Upper lobe of left lung (tissue), 6 donors: ENCODE results near the gene DPP10. TPM values are rescaled to one million over a fixed set of nuclear protein-coding genes. Genes with fewer than 3 reads are reported as not detected.

ENCODE experiments used
- ATAC-seq, 2 donors: fragments of 200-7000 bp; cut with Tn5 transposase; one replicate each; pipeline ENCODE4 v1.9.1; 2022; ENCODE audit warnings: mild to moderate bottlenecking in 2 of 2, moderate library complexity in 2 of 2; ENCODE audit not compliant: low FRiP score in 2 of 2
- DNase-seq, 2 donors: peaks; one replicate each; pipeline ENCODE4 v3.0.0-alpha.2; 2019 to 2020
- H3K27ac ChIP-seq, 4 donors: fragments of 200-600 bp; sonication (generic); one replicate each; pipeline ENCODE4 v1.5.1; 2016 to 2019
- H3K27me3 ChIP-seq, 4 donors: fragments of 200-600 bp; sonication (generic); one replicate each; pipeline ENCODE4 v1.5.1; 2017 to 2019
- H3K36me3 ChIP-seq, 4 donors: fragments of 200-600 bp; sonication (generic); one replicate each; pipeline ENCODE4 v1.5.1; 2016 to 2019
- H3K4me1 ChIP-seq, 4 donors: fragments of 200-600 bp; sonication (generic); one replicate each; pipeline ENCODE4 v1.5.1; 2018 to 2019
- H3K4me3 ChIP-seq, 4 donors: fragments of 200-600 bp; sonication (generic); one replicate each; pipeline ENCODE4 v1.5.1; 2017 to 2019; ENCODE audit warnings: mild to moderate bottlenecking in 2 of 4, moderate library complexity in 1 of 4
- H3K9me3 ChIP-seq, 4 donors: fragments of 200-600 bp; sonication (generic); one replicate each; pipeline ENCODE4 v1.5.1; 2018 to 2019
- EP300 ChIP-seq, 4 donors: sonication (generic); formaldehyde crosslinking; IDR thresholded peaks; one replicate each; pipeline ENCODE4 v1.5.1; 2017; ENCODE audit warnings: antibody characterized with exemption in 4 of 4, control low read depth in 2 of 4
- POLR2A ChIP-seq, 4 donors: fragments of 450-650 bp; IDR thresholded peaks; one replicate each; pipeline ENCODE4 v1.5.1; 2016 to 2017; ENCODE audit warnings: antibody characterized with exemption in 4 of 4, mild to moderate bottlenecking in 2 of 4
- POLR2AphosphoS5 ChIP-seq, 2 donors: sonication (generic); formaldehyde crosslinking; IDR thresholded peaks; one replicate each; pipeline ENCODE4 v1.5.1; 2017; ENCODE audit warnings: antibody characterized with exemption in 2 of 2
- WGBS, 2 donors: methylation state at CpG; one replicate each; pipeline ENCODE4 v1.1.5; 2017 to 2018; 5-methylcytosine and 5-hydroxymethylcytosine counted together
- total RNA-seq, 6 donors: library from RNA; depleted of rRNA in 4 of 6; stranded (reverse); fragments of >200 nt in 4 of 6; gene quantifications; one replicate each; pipeline versions ENCODE4 v1.1.0 to v1.2.1, GENCODE V29; 2016 to 2021
- TF ChIP-seq, protein P1 (sequence below), 6 experiments: fragments of 450-650 bp in 4 of 6; fragments of 200-600 bp in 2 of 6; sonication (generic) in 2 of 6; IDR thresholded peaks; one replicate each; pipeline ENCODE4 v1.5.1; 2016 to 2019; ENCODE audit warnings: antibody characterized with exemption in 6 of 6
- donor health status: DM: no; HTN: no; CAD: no; lungs with moderate emphysema.
- donor health status: DM: no; HTN: yes; CAD: no; lungs with severe emphysema.

DPP10 gene
- total RNA-seq, 6 donors from 2014 or later: 0.46 to 1.7 (median 0.77) TPM; not detected in 2

DNA sequence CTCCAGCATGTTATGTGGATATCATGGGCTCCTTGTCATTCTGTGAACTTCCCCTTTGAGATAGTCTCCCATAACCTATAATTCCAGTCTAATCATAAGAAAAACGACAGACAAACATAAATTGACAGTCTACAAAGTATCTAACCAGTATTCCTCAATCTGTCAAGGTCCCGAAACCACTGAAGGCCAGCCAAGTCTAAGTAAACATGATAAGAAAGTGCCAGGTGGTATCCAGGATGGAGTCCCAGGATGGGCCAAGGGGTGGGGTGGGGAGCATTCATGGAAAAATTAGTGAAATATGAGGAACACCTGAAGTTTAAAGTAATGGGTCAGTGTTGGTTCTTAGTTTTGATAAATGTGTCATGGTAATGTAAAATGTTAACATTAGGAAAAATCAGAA lies 355.5 kb downstream of the DPP10 start:
- ATAC-seq (no peak), DNase-seq (no peak)
- no peaks in the 10 kb centered on the region for H3K36me3 ChIP-seq
- no peak overlapping the region for H3K27ac ChIP-seq
- TF ChIP-seq, protein P1, sequence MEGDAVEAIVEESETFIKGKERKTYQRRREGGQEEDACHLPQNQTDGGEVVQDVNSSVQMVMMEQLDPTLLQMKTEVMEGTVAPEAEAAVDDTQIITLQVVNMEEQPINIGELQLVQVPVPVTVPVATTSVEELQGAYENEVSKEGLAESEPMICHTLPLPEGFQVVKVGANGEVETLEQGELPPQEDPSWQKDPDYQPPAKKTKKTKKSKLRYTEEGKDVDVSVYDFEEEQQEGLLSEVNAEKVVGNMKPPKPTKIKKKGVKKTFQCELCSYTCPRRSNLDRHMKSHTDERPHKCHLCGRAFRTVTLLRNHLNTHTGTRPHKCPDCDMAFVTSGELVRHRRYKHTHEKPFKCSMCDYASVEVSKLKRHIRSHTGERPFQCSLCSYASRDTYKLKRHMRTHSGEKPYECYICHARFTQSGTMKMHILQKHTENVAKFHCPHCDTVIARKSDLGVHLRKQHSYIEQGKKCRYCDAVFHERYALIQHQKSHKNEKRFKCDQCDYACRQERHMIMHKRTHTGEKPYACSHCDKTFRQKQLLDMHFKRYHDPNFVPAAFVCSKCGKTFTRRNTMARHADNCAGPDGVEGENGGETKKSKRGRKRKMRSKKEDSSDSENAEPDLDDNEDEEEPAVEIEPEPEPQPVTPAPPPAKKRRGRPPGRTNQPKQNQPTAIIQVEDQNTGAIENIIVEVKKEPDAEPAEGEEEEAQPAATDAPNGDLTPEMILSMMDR (IDR thresholded peaks at IDR 0.05): no peak
- TF ChIP-seq EP300 (IDR thresholded peaks at IDR 0.05) (no peak), POLR2A (IDR thresholded peaks at IDR 0.05) (no peak), POLR2AphosphoS5 (IDR thresholded peaks at IDR 0.05) (no peak)
- 53 to 57% methylated on average over 2 of the region's 2 CpGs for WGBS, 2 donors
- H3K4me3 ChIP-seq: no peak overlapping the region
- H3K27me3 ChIP-seq: no peaks in the 10 kb centered on the region
- no peaks in the 10 kb centered on the region for H3K9me3 ChIP-seq
- no peaks in the 10 kb centered on the region for H3K4me1 ChIP-seq

DNA sequence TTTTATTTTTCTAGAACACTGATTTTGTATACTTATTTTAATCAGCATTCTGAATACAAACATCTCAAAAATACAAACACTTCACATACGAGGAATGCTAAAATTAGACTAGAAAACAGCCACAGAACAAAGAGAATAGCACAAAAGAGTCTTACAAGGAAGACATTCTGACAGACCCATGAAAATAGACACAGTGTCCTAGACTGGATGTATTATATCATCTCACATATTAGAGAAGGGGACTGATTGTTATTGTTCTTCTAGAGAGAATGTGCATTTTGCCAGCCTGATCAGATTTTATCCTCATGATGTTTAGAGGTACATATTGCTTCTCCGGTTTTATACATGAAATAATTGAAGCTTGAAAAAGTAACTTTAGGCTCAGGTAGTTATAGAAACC lies 357.9 kb downstream of the DPP10 start:
- 70 to 81% methylated on average over 2 of the region's 2 CpGs for WGBS, 2 donors

DNA sequence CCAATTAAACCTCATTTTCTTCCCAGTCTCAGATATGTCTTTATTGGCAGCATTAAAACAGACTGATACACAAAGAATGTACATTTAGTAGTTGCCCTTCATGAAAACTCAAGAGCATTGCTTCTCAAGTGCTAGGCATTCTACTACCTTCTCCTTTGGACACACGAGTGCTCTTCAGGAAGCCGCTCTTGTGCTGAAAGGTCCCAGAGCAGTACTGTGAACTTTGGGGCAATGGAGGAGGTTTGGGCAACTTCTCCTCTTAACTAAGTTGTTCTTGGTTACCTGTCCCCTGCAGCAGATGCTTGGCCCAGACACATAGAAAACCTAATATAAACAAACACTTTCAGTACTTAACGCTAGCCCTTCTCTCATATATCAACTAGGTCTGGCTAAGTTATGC lies 362.8 kb downstream of the DPP10 start:
- Histone ChIP-seq H3K36me3 (no peaks in the 10 kb centered on the region), H3K27me3 (no peaks in the 10 kb centered on the region), H3K27ac (no peak overlapping the region), H3K9me3 (no peaks in the 10 kb centered on the region), H3K4me3 (no peak overlapping the region), H3K4me1 (no peaks in the 10 kb centered on the region)
- 62 to 77% methylated on average over 3 of the region's 3 CpGs for WGBS, 2 donors
- ATAC-seq (no peak), DNase-seq (no peak)
- no peak for TF ChIP-seq POLR2AphosphoS5 (IDR thresholded peaks at IDR 0.05)

More for the DNA sequence above, 357.9 kb downstream of the DPP10 start:
- H3K9me3 ChIP-seq: no peaks in the 10 kb centered on the region
- no peak for ATAC-seq
- no peaks in the 10 kb centered on the region for H3K27me3 ChIP-seq
- no peaks in the 10 kb centered on the region for H3K4me1 ChIP-seq
- H3K27ac ChIP-seq: no peak overlapping the region
- no peak overlapping the region for H3K4me3 ChIP-seq
- no peak for TF ChIP-seq POLR2AphosphoS5 (IDR thresholded peaks at IDR 0.05)
- TF ChIP-seq POLR2A (IDR thresholded peaks at IDR 0.05): no peak
- TF ChIP-seq, protein P1 (IDR thresholded peaks at IDR 0.05): no peak
- TF ChIP-seq EP300 (IDR thresholded peaks at IDR 0.05): no peak
- no peak for DNase-seq
- no peaks in the 10 kb centered on the region for H3K36me3 ChIP-seq

DNA sequence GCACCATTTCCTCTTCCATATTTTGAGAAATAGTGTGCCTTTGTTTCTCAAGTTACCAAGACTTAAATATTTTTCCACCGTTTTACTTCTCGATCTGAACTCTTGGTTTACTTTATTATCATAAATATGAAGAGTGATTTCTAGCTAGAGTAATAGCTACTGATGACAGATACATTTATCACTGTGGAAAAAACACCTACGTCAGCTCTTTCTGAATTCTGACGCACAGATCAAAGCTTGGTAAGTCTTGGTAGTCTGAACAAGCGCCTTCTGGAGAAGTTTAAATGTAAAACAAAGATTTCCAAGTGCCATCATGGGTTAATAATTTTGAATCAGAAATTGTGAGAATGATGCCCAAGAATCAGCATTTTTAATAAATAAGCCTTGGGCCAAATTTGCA lies 367.7 kb downstream of the DPP10 start:
- H3K4me1 ChIP-seq: no peaks in the 10 kb centered on the region
- DNase-seq (no peak), ATAC-seq (no peak)
- H3K27ac ChIP-seq: no peak overlapping the region
- no peaks in the 10 kb centered on the region for H3K9me3 ChIP-seq
- WGBS, 2 donors: 85 to 89% methylated on average over 5 of the region's 5 CpGs
- no peaks in the 10 kb centered on the region for H3K36me3 ChIP-seq
- TF ChIP-seq, protein P1 (IDR thresholded peaks at IDR 0.05): no peak
- TF ChIP-seq POLR2A (IDR thresholded peaks at IDR 0.05) (no peak), POLR2AphosphoS5 (IDR thresholded peaks at IDR 0.05) (no peak), EP300 (IDR thresholded peaks at IDR 0.05) (no peak)
- H3K4me3 ChIP-seq: no peak overlapping the region
- no peaks in the 10 kb centered on the region for H3K27me3 ChIP-seq

DNA sequence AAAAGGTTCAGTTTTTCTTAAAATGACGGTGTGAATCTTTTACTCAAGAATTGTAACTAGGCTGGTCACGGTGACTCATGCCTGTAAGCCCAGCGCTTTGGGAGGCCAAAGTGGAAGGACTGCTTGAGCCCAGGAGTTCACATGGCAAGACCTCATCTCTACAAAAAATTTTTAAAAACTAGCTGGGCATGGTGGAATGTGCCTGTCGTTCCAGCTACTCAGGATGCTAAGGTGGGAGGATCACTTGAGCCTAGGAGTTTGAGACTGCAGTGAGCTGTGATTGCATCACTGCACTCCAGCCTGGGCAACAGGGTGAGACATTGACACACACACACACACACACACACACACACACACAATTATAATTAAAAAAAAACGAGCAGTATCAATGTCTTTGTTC lies 369.8 kb downstream of the DPP10 start:
- WGBS, 2 donors: 69 to 73% methylated on average over 5 of the region's 5 CpGs

More for the DNA sequence above, 369.8 kb downstream of the DPP10 start:
- Histone ChIP-seq H3K36me3 (no peaks in the 10 kb centered on the region), H3K27ac (no peak overlapping the region), H3K27me3 (no peaks in the 10 kb centered on the region), H3K9me3 (no peaks in the 10 kb centered on the region), H3K4me1 (no peaks in the 10 kb centered on the region), H3K4me3 (no peak overlapping the region)
- DNase-seq (no peak), ATAC-seq (no peak)
- TF ChIP-seq EP300 (IDR thresholded peaks at IDR 0.05): no peak
- TF ChIP-seq, protein P1 (IDR thresholded peaks at IDR 0.05): no peak
- TF ChIP-seq POLR2A (IDR thresholded peaks at IDR 0.05): no peak
- TF ChIP-seq POLR2AphosphoS5 (IDR thresholded peaks at IDR 0.05): no peak
